GM19043 (cell line): ENCODE results near the gene BRAF.
"Not testable (repeated sequence)": the region's sequence is repeated elsewhere in the genome, so short reads cannot be mapped to it uniquely, and the experiment has no call there.

Experiments used
- ATAC-seq: cut with Tn5 transposase; IDR thresholded peaks from one replicate; pipeline ENCODE4 v1.9.1; 2021; ENCODE audit warnings: low read depth; ENCODE audit not compliant: unreplicated experiment

Gene BRAF

GRCh38 chr7:140669862-140670261 lies 254.9 kb downstream of the BRAF start:
- ATAC-seq = not testable (repeated sequence)

- ATAC-seq = no peak
Observed at GRCh38 chr7:140669352-140669751, 255.4 kb downstream of the BRAF start.
